Astrocyte of the cerebellum (primary cell): ENCODE results near the gene FAM174C.
"Not testable (repeated sequence)": the region's sequence is repeated elsewhere in the genome, so short reads cannot be mapped to it uniquely, and the experiment has no call there.

Source experiments
- DNase-seq: peaks from one replicate; pipeline ENCODE4 v3.0.0-alpha.2; 2011; ENCODE audit warnings: low read depth
- H3K4me3 ChIP-seq: 2 replicates; pipeline ENCODE4 v1.5.1; 2011; ENCODE audit warnings: mild to moderate bottlenecking, low read depth, low read length, moderate library complexity
- CTCF ChIP-seq: IDR thresholded peaks from 2 replicates; pipeline ENCODE4 v1.5.1; 2012; ENCODE audit warnings: low read length, low read depth, moderate library complexity, mild to moderate bottlenecking; ENCODE audit errors: missing control alignments
- in situ Hi-C: cut with HindIII; loops from 2 replicates; pipeline ENCODE4 v1.10.0; 2017; ENCODE audit warnings: low sequenced_read_pairs

FAM174C gene

GRCh38 chr19:1298235-1298634 lies 22.9 kb downstream of the FAM174C start:
- no peak overlapping the region for H3K4me3 ChIP-seq
- DNase-seq: no peak
- in situ Hi-C loops: no loop called here
- TF ChIP-seq CTCF: no peak

- DNase-seq: no peak
- in situ Hi-C loops: no loop called here
- no peak for TF ChIP-seq CTCF
- H3K4me3 ChIP-seq: no peak overlapping the region
These were observed 24.5 kb downstream of the FAM174C start for GRCh38 chr19:1299801-1300200.

GRCh38 chr19:1300744-1301490 lies 25.6 kb downstream of the FAM174C start:
- DNase-seq: no peak
- in situ Hi-C loops: no loop called here
- TF ChIP-seq CTCF: no peak
- H3K4me3 ChIP-seq: no peak overlapping the region

- no peak for DNase-seq
- no peak overlapping the region for H3K4me3 ChIP-seq
- no peak for TF ChIP-seq CTCF
- in situ Hi-C loops: no loop called here
These were observed 27.4 kb downstream of the FAM174C start for GRCh38 chr19:1302533-1303239.

- no peak for DNase-seq
- no peak overlapping the region for H3K4me3 ChIP-seq
- TF ChIP-seq CTCF: no peak
- in situ Hi-C loops: no loop called here
These were observed 29.0 kb downstream of the FAM174C start for GRCh38 chr19:1304197-1304924.

GRCh38 chr19:1305354-1305753 lies 30.0 kb downstream of the FAM174C start:
- H3K4me3 ChIP-seq, in situ Hi-C loops, DNase-seq: not testable (repeated sequence)
